Measurements from ENCODE around the gene PARD3B. TPM values are rescaled to one million over a fixed set of nuclear protein-coding genes. Genes with fewer than 3 reads are reported as not detected.

The PARD3B gene
- total and polyA plus RNA-seq, 2 of the 13 experiments (the other 11 are each of a cell fraction or from before 2014, with no cell fraction given), result 0.71 to 2.3 TPM

DNA sequence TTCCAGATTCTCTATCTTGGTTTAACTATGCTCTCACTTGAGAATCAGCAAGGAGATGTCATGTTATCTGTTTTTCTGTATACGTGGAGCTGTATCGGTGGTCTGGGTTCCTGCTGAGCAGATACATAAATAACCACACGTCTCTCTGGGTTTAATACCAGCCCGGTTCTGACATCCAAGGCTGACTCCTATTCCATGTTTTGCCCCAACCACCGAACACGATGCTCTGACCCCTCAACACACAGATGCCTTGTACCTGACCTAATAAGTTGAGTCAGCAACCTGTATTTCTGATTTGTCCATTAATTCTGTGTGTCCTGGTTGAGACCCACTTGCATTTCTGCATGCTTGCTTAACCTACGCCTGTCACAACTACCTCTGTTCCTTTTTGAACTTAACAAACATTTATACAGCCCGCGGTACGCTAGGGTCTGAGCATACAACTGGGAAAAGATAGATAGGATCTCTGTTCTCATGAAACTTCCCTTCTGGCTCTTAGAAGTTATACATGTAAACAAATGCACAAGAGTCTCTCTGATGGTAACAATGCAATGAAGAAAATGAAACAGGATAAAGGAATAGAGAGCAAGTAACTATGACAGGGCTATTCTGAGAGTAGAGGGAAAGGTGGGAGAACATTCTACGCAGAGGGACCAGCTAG lies 480.4 kb downstream of the PARD3B start:
- ChIA-PET POLR2A (no interaction called here), CTCF (ENCODE audit: low intra/inter-chr PET ratio, low total read pairs) (no interaction called here)
- BruUV-seq (replicated peaks), result no TSS peak
- peaks cover 21% of the 10 kb centered on the region for H3K4me1 ChIP-seq (ENCODE audit: insufficient read depth, low read length)
- DNase-seq (ENCODE audit: low spot score) (peak; percentile 24), FAIRE-seq (no peak), ATAC-seq (no peak)
- H4K20me1 ChIP-seq (ENCODE audit: insufficient read depth, low read length), result no peaks in the 10 kb centered on the region
- in situ Hi-C loops (cut with HindIII; ENCODE audit: extremely low pct_ligation_motif_present, low pct_unique_long_range_greater_than_20kb), result no loop called here
- WGBS (ENCODE audit: low lambda C conversion rate), result 47% methylated on average over 11 of the region's 11 CpGs
- H3K36me3 ChIP-seq (replicated peaks in 1 of 2; ENCODE audit: control insufficient read depth in 1 of 2, insufficient read depth in 2 of 2, low read length in 2 of 2), result no peaks in the 10 kb centered on the region
- no peak overlapping the region for H3K27ac ChIP-seq (ENCODE audit: extremely low read length, insufficient read depth, low read length)
- no peak overlapping the region for H3K4me2 ChIP-seq (ENCODE audit: low read depth, low read length)
- H3K9me3 ChIP-seq (ENCODE audit: low read length), result peaks cover 29% of the 10 kb centered on the region
- no peaks in the 10 kb centered on the region for H3K27me3 ChIP-seq (ENCODE audit: control insufficient read depth in 1 of 2, insufficient read depth in 2 of 2, low read length in 2 of 2)
- H3K79me2 ChIP-seq (ENCODE audit: insufficient read depth, low read length), result no peaks in the 10 kb centered on the region
- H3K9ac ChIP-seq (ENCODE audit: insufficient read depth, low read depth, low read length), result no peak overlapping the region
- H2AFZ ChIP-seq (ENCODE audit: low read length), result no peak overlapping the region
- intact Hi-C loops (cut with micrococcal nuclease; ENCODE audit: unreplicated experiment), result no loop called here
- H3K4me3 ChIP-seq (replicated peaks in 1 of 3; ENCODE audit: insufficient read depth in 1 of 3, low read depth in 2 of 3, low read length in 3 of 3), result no peak overlapping the region
- TF ChIP-seq ZNF234 (CRISPR knock-in tag; conservative IDR thresholded peaks at IDR 0.05) (no peak), SRSF9 (IDR thresholded peaks at IDR 0.05; ENCODE audit: borderline replicate concordance, insufficient read depth, low read depth, low read length, poor library complexity, severe bottlenecking) (no peak), ZNF644 (CRISPR knock-in tag; IDR thresholded peaks at IDR 0.05; ENCODE audit: low read depth) (no peak), TCF7 (IDR thresholded peaks at IDR 0.05; ENCODE audit: low read depth) (0 out of 2 replicates have a peak, but pooled peaks have one; percentile 7), IKZF1 (IDR thresholded peaks at IDR 0.05) (no peak), MAFK (conservative IDR thresholded peaks at IDR 0.05 in 1 of 2, IDR thresholded peaks at IDR 0.05 in 1 of 2; ENCODE audit: low read length in 2 of 2) (peak; percentile 8 to 30; a peak in 1 of 4 replicates)

- Histone ChIP-seq H3K4me2 (ENCODE audit: low read depth, low read length) (no peak overlapping the region), H3K36me3 (replicated peaks in 1 of 2; ENCODE audit: control insufficient read depth in 1 of 2, insufficient read depth in 2 of 2, low read length in 2 of 2) (no peaks in the 10 kb centered on the region), H3K9ac (ENCODE audit: insufficient read depth, low read depth, low read length) (no peak overlapping the region), H3K4me1 (ENCODE audit: insufficient read depth, low read length) (peaks cover 23% of the 10 kb centered on the region), H3K4me3 (replicated peaks in 1 of 3; ENCODE audit: insufficient read depth in 1 of 3, low read depth in 2 of 3, low read length in 3 of 3) (no peak overlapping the region), H3K27me3 (ENCODE audit: control insufficient read depth in 1 of 2, insufficient read depth in 2 of 2, low read length in 2 of 2) (no peaks in the 10 kb centered on the region), H3K79me2 (ENCODE audit: insufficient read depth, low read length) (no peaks in the 10 kb centered on the region), H4K20me1 (ENCODE audit: insufficient read depth, low read length) (no peaks in the 10 kb centered on the region), H3K27ac (ENCODE audit: extremely low read length, insufficient read depth, low read length) (no peak overlapping the region), H3K9me3 (ENCODE audit: low read length) (peaks cover 48% of the 10 kb centered on the region), H2AFZ (ENCODE audit: low read length) (no peak overlapping the region)
- ATAC-seq (peak; percentile 79), DNase-seq (ENCODE audit: low spot score) (peak; percentile 64), FAIRE-seq (no peak)
- 0% methylated on average over 1 of the region's 1 CpG for WGBS (ENCODE audit: low lambda C conversion rate)
- ChIA-PET CTCF (ENCODE audit: low intra/inter-chr PET ratio, low total read pairs) (no interaction called here), POLR2A (no interaction called here)
- no TSS peak for BruUV-seq (replicated peaks)
- in situ Hi-C loops (cut with HindIII; ENCODE audit: extremely low pct_ligation_motif_present, low pct_unique_long_range_greater_than_20kb), result no loop called here
- intact Hi-C loops (cut with micrococcal nuclease; ENCODE audit: unreplicated experiment), result no loop called here
- TF ChIP-seq, protein P1, sequence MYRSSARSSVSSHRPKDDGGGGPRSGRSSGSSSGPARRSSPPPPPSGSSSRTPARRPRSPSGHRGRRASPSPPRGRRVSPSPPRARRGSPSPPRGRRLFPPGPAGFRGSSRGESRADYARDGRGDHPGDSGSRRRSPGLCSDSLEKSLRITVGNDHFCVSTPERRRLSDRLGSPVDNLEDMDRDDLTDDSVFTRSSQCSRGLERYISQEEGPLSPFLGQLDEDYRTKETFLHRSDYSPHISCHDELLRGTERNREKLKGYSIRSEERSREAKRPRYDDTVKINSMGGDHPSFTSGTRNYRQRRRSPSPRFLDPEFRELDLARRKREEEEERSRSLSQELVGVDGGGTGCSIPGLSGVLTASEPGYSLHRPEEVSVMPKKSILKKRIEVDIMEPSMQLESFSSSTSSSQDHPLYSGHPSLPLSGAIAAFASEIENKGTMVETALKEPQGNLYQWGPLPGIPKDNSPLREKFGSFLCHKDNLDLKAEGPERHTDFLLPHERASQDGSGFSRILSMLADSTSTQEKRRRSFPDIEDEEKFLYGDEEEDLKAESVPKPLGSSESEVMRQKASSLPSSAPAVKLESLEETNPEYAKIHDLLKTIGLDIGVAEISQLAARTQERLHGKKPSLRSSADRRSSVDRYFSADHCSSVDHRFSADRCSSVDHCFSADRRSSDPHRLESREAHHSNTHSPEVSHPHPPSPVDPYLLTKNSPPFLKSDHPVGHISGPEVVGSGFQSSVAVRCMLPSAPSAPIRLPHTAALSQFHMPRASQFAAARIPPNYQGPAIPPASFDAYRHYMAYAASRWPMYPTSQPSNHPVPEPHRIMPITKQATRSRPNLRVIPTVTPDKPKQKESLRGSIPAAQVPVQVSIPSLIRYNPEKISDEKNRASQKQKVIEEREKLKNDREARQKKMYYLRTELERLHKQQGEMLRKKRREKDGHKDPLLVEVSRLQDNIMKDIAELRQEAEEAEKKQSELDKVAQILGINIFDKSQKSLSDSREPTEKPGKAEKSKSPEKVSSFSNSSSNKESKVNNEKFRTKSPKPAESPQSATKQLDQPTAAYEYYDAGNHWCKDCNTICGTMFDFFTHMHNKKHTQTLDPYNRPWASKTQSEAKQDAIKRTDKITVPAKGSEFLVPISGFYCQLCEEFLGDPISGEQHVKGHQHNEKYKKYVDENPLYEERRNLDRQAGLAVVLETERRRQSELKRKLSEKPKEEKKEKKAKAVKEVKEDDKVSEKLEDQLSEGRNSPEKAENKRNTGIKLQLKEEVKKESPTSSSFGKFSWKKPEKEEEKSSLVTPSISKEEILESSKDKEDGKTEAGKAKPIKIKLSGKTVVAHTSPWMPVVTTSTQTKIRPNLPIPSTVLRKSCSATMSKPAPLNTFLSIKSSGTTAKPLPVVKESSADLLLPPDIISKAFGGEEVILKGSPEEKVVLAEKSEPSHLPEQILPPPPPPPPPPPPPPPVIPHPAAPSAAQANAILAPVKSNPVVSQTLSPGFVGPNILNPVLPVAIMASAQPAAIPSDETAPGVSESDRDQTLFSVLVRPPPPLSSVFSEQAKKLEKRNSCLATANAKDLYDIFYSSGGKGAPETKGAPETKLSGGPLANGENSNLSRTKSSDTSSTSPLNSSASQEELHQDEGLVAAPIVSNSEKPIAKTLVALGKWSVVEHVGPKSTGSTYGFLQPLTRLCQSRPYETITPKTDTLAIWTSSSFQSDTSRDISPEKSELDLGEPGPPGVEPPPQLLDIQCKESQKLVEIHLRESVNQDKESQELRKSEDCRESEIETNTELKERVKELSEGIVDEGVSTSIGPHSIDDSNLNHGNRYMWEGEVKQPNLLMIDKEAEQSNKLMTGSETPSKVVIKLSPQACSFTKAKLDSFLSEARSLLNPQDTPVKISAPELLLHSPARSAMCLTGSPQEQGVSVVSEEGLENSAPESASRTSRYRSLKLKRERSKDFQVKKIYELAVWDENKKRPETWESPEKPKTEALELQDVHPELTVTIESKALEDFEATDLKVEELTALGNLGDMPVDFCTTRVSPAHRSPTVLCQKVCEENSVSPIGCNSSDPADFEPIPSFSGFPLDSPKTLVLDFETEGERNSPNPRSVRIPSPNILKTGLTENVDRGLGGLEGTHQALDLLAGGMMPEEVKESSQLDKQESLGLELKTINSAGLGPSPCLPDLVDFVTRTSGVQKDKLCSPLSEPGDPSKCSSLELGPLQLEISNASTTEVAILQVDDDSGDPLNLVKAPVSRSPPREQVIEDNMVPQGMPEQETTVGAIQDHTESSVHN (CRISPR knock-in tag; IDR thresholded peaks at IDR 0.05), result no peak
These were observed 485.4 kb downstream of the PARD3B start for GRCh38 chr2:205030695-205031094.

Data from HepG2 (cell line).